Measurements from ENCODE around the gene ITGB8. TPM values are rescaled to one million over a fixed set of nuclear protein-coding genes. Genes with fewer than 3 reads are reported as not detected.

Gene ITGB8
- total and polyA plus RNA-seq, 2 experiments from 2014 or later = 0.71 to 3.0 TPM

DNA sequence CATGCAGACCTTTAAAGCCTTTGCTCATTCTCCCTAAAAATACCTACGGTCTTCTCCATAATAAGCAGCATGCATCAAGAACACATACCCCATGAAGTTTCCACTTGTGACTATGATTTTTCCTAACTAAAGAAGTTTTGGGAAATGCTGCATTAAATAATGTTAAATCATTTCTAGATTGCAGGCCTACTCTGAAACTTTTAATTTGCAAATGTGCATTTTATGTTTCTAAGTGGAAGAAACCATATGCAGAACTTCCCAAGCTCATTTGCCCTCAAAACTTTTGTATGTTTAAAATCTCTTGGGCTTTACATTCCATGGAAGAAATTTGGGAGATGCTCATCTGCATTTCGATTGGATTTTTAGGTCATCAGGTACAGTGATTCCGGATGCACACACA is 63.6 kb downstream of the ITGB8 start:
- H3K27me3 Mint-ChIP-seq (ENCODE audit: insufficient read depth, low read depth, poor library complexity) = peaks cover 2% of the 10 kb centered on the region
- H3K27ac Mint-ChIP-seq = no peak overlapping the region
- H3K4me2 ChIP-seq = no peak overlapping the region
- no peak overlapping the region for H2AFZ ChIP-seq
- H3K9me2 ChIP-seq (ENCODE audit: insufficient read depth) = no peaks in the 10 kb centered on the region; the same call in 1 of the 2 replicates
- no peak for ATAC-seq
- no peaks in the 10 kb centered on the region for H3K27me3 ChIP-seq (ENCODE audit: insufficient read depth)
- H3K4me3 ChIP-seq = no peak overlapping the region
- no peaks in the 10 kb centered on the region for H3K4me1 Mint-ChIP-seq
- no peaks in the 10 kb centered on the region for H3F3A ChIP-seq (replicated peaks; ENCODE audit: low read depth)
- H3K36me3 Mint-ChIP-seq (ENCODE audit: low read depth) = no peaks in the 10 kb centered on the region
- TF ChIP-seq, protein P1, sequence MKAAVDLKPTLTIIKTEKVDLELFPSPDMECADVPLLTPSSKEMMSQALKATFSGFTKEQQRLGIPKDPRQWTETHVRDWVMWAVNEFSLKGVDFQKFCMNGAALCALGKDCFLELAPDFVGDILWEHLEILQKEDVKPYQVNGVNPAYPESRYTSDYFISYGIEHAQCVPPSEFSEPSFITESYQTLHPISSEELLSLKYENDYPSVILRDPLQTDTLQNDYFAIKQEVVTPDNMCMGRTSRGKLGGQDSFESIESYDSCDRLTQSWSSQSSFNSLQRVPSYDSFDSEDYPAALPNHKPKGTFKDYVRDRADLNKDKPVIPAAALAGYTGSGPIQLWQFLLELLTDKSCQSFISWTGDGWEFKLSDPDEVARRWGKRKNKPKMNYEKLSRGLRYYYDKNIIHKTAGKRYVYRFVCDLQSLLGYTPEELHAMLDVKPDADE (IDR thresholded peaks at IDR 0.05) = no peak
- TF ChIP-seq CREB1 (CRISPR knock-in tag; IDR thresholded peaks at IDR 0.05; ENCODE audit: low read depth) (no peak), CTCF (conservative IDR thresholded peaks at IDR 0.05; ENCODE audit: low read depth in 2 of 2) (no peak), EZH2phosphoT487 (IDR thresholded peaks at IDR 0.05; ENCODE audit: unreplicated experiment) (no peak)
- no peaks in the 10 kb centered on the region for H3K79me2 ChIP-seq (replicated peaks; ENCODE audit: insufficient read depth)
- no peak for DNase-seq (ENCODE audit: low spot score)
- no peaks in the 10 kb centered on the region for H4K20me1 ChIP-seq (replicated peaks; ENCODE audit: insufficient read depth)
- H3K36me3 ChIP-seq (ENCODE audit: insufficient read depth) = no peaks in the 10 kb centered on the region
- H3K9me3 Mint-ChIP-seq = no peaks in the 10 kb centered on the region; the same call in 2 of the 3 replicates
- no peak overlapping the region for H3K27ac ChIP-seq (ENCODE audit: low read depth)
- no peaks in the 10 kb centered on the region for H3K4me1 ChIP-seq (ENCODE audit: insufficient read depth)
- no peak overlapping the region for H3K4me3 Mint-ChIP-seq

- Mint-ChIP-seq H3K4me1 (no peaks in the 10 kb centered on the region), H3K27ac (no peak overlapping the region), H3K9me3 (no peaks in the 10 kb centered on the region; the same call in 2 of the 3 replicates), H3K36me3 (ENCODE audit: low read depth) (no peaks in the 10 kb centered on the region), H3K4me3 (no peak overlapping the region), H3K27me3 (ENCODE audit: insufficient read depth, low read depth, poor library complexity) (peaks cover 2% of the 10 kb centered on the region)
- H3K4me1 ChIP-seq (ENCODE audit: insufficient read depth) = no peaks in the 10 kb centered on the region
- no peaks in the 10 kb centered on the region for H3K36me3 ChIP-seq (ENCODE audit: insufficient read depth)
- H3K9me2 ChIP-seq (ENCODE audit: insufficient read depth) = no peaks in the 10 kb centered on the region; the same call in 1 of the 2 replicates
- H4K20me1 ChIP-seq (replicated peaks; ENCODE audit: insufficient read depth) = no peaks in the 10 kb centered on the region
- H3F3A ChIP-seq (replicated peaks; ENCODE audit: low read depth) = no peaks in the 10 kb centered on the region
- no peaks in the 10 kb centered on the region for H3K79me2 ChIP-seq (replicated peaks; ENCODE audit: insufficient read depth)
- no peak overlapping the region for H3K4me2 ChIP-seq
- H3K27me3 ChIP-seq (ENCODE audit: insufficient read depth) = no peaks in the 10 kb centered on the region
- DNase-seq (ENCODE audit: low spot score) = no peak
- H2AFZ ChIP-seq = no peak overlapping the region
- no peak overlapping the region for H3K27ac ChIP-seq (ENCODE audit: low read depth)
- no peak for ATAC-seq
- H3K4me3 ChIP-seq = no peak overlapping the region
- TF ChIP-seq CTCF (conservative IDR thresholded peaks at IDR 0.05; ENCODE audit: low read depth in 2 of 2) (no peak), NANOG (IDR thresholded peaks at IDR 0.05; ENCODE audit: borderline replicate concordance) (no peak), JUNB (IDR thresholded peaks at IDR 0.05; ENCODE audit: unreplicated experiment) (no peak), ZNF331 (CRISPR knock-in tag; IDR thresholded peaks at IDR 0.05; ENCODE audit: low read depth) (no peak)
- TF ChIP-seq, protein P2, sequence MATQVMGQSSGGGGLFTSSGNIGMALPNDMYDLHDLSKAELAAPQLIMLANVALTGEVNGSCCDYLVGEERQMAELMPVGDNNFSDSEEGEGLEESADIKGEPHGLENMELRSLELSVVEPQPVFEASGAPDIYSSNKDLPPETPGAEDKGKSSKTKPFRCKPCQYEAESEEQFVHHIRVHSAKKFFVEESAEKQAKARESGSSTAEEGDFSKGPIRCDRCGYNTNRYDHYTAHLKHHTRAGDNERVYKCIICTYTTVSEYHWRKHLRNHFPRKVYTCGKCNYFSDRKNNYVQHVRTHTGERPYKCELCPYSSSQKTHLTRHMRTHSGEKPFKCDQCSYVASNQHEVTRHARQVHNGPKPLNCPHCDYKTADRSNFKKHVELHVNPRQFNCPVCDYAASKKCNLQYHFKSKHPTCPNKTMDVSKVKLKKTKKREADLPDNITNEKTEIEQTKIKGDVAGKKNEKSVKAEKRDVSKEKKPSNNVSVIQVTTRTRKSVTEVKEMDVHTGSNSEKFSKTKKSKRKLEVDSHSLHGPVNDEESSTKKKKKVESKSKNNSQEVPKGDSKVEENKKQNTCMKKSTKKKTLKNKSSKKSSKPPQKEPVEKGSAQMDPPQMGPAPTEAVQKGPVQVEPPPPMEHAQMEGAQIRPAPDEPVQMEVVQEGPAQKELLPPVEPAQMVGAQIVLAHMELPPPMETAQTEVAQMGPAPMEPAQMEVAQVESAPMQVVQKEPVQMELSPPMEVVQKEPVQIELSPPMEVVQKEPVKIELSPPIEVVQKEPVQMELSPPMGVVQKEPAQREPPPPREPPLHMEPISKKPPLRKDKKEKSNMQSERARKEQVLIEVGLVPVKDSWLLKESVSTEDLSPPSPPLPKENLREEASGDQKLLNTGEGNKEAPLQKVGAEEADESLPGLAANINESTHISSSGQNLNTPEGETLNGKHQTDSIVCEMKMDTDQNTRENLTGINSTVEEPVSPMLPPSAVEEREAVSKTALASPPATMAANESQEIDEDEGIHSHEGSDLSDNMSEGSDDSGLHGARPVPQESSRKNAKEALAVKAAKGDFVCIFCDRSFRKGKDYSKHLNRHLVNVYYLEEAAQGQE (IDR thresholded peaks at IDR 0.05; ENCODE audit: unreplicated experiment) = no peak
- TF ChIP-seq, protein P1 (IDR thresholded peaks at IDR 0.05) = no peak
Measured at GRCh38 chr7:20395104-20395503, 64.4 kb downstream of the ITGB8 start.

Data from GM23338 (cell line).